GM19467 (cell line): ENCODE data around the gene BBS9.
"Not testable (repeated sequence)": the region's sequence is repeated elsewhere in the genome, so short reads cannot be mapped to it uniquely, and the experiment has no call there.

Source experiments
- ATAC-seq: cut with Tn5 transposase; IDR thresholded peaks from one replicate; pipeline ENCODE4 v1.9.1; 2021; ENCODE audit warnings: mild to moderate bottlenecking, moderate library complexity; ENCODE audit not compliant: unreplicated experiment

Gene BBS9

DNA sequence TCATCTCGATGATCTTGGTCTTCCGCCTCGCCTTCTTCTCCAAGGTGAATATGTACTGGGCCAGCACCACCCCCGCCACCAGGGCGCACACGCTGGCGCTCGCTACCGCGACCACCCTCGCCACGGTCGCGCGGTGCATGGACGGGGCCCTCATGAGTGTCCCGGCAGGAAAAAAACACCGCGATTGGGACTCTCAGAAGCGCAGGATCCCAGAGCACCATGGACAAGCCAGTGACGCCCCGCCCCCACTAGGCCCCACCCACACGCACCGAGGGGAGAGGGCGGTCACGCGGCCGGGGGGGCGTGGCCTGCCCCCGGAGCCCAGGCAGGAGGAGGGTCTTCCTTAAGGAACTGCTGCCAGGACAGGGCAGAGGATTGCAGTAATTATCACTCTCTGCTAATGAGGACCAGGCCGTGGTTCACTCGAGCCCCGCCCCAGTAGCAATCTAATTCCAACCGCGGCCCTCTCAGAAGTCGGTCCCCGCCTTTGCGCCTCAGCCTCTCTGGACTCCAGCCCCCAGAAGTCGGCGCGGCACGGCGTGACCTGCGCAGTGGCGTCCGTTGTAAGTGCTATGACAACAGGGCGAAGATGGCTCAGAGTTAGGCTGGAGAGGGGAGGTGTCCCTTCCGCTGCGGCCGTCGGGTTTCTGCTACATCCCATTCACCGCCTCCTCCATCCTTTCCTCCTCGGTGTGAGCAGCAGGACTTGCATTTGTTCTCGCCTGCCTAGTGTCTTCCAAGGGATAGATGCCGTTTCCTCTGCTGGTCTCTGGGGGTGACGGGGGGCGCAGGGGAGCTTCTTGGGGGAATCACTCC, at the start of gene BBS9:
Gene BBS9, plus strand, starts transcription at position 575 of the 816 bp plus-strand sequence. CDS start 16,689 bp downstream, outside the sequence.
- peak; percentile 100 for ATAC-seq

DNA sequence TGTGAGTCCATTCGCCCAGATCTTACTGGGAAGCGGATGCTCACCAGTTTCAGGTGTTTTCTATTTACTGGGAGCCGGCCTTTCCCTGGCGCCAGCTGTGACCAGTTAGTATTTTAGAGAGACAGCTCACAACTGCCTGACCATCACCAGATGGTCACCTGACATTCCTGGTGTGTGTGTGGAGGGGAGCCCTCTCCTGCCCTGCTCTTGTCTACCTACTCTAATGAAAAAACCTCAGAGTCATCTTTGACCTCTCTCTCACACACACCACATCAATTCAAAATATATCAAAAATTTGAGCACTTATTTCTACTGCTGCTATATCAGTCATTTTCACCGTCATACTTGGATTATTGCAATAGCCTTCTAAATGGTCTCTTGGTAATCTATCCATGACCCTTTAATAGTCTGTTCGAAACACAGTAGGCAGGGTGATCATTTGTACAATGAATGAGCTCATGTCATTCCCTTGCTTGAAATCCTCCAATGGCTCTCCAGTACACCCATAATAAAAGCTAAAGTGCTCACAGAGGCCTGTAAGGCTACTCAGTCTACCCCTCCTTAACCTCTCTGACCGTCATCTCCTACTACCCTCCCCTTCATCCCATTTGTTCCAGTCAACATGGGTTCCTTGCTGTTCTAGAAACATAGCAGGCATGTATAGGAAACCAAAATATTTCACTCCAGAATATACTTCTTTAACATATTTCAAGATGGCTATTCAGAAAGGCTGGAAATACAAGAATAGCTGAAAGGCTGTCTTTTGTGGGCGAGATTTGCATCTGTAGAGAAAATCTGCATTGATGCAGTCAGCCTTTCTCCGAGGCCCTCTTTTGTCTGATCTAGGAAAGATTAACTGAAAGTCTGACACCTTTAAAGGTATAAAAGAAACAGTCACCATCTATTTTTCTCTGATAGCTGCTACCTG, 49.3 kb upstream of the BBS9 start:
- no peak for ATAC-seq

- no peak for ATAC-seq
These were observed 42.0 kb upstream of the BBS9 start for GRCh38 chr7:33087356-33087755.

DNA sequence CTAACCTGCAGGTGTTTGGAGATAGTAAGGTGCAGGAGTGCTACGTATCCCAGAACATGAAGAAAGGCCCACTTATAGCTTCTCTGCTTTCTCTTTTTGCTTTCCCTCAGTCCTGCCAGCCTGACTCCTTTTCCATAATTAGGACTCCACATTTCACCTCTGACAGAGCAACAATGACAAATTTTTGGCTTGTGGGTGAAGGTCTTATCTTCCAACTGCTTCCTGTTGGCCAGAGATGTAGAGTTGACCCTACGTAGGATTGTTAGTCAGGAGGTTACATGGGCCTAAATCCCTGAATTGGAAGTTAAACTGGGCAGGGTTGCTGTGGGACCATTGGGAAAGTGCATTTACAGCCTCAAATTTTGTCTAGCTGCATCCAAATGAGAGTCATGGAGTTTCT, 41.5 kb upstream of the BBS9 start:
- ATAC-seq = no peak

DNA sequence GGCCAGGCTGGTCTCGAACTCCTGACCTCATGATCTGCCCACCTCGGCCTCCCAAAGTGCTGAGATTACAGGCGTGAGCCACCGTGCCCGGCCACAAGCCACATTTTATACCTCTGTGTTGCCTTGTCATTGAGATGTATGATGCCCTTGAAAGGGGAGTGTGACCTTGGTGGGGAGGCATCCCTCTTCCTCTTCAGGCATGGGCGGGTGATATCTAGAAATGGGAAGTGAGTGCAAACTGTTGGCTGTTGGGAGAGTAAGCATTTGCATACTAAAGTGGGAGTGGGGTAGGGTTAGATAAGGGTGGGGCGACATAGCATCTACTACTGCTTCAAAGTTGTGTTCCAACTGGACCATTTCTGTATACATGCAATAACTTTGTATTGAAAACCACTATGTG, 40.2 kb upstream of the BBS9 start:
- no peak for ATAC-seq

GRCh38 chr7:33091111-33091531, 38.2 kb upstream of the BBS9 start:
- no peak for ATAC-seq

DNA sequence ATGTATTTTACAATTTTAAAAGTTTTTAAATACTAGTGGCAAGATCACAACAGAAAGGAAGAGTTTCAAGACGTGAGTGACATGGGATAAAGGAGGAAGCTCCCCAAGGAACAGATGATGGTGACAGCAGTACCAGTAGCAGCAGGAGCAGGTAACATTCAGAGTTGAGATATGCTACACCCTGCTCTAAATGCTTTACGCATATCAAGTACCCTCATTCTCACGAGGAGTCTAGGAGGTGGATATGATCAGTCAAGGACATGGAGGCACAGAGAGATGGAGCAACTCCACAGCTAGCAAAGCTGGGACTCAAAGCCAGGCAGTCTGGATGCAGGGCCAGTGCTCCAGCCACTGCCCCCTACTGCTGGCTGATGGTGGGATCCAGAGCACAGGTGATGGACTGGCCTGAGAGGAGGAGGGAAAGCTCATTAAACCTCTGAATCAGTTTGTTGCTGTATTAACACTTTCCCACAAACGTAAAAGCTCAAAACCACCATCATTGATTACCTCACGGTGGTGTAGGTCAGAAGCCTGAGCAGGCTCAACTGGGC, 37.6 kb upstream of the BBS9 start:
- no peak for ATAC-seq

GRCh38 chr7:33093266-33093665, 36.1 kb upstream of the BBS9 start:
- no peak for ATAC-seq

DNA sequence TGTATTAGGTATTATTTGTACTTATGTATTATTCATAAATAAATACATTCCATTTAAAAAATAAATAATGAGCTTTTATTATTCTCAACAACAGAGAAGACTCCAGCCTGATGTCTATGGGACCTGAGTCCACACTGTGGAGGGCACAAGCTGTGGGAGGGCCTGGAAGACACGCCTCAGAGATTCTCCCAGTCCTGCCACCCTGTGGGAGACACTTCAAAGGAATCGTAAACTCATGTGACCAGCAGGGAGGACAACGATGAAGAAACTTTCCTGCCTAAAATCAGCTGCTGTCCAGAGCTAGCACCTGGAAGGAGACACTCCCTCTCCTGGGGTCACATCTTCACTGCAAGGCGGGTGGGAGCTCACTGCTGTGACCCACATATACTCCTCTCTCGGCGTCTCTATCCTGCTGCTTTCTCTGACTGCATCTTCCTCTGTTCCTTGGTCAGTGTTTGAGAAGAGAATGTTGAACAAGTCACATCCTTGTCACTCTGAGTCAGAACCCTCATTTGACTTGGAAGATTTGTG, 34.6 kb upstream of the BBS9 start:
- not testable (repeated sequence) for ATAC-seq

DNA sequence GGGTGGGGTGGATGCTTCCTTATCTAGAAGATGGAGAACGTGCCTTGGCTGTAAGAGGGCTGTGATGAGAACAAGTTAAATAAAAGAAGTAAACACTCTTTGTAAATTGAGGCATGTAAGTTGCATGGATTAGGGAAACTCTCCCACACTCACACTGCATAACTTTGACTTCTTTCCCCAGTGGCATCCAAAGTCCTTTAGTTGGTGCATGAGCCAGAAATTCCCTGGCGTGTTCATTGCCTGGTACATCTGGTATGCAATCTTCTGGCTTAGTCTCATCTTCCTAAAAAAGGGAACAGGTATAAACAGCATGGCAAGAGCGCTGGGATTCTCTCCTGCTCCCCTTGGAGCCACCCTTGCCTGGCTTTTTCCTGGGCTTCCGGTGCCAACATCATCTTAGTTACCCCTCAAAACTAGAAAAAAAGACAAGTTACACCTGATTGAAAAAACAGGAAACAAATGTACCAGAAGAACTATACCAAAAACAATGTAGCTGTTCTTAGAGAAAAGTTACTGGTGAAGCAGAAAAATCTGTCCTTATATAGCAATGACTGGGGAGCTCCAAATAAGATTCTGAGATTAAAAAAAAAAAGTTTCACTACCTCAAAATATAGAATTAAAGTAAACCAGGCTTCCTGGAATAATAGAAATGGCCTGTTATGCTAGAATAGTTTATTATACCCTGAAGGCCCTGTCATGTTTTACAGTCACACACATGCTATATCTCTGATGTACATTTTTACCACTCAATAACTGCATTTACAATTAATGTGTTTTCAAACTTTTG, 30.0 kb upstream of the BBS9 start:
- ATAC-seq = no peak

GRCh38 chr7:33100770-33101169, 28.6 kb upstream of the BBS9 start:
- ATAC-seq = no peak

DNA sequence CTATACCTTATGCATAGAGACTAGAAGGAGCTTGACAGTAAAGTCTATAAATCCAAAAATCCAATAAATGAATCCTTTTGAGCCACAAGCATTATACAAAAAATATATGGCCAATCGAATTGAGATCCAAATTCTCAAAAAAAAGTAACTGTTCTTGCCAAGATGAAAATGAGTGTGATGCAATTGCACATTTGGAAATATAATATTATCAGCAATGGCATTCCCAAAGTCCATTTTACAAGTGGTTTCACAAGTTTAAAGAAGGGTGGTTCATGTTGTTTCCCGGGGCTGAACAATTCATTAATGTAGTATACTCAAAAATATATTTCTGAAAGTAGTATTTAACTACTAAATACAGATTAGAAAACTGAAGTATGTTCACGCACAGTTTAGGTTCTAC, 27.5 kb upstream of the BBS9 start:
- no peak for ATAC-seq

- no peak for ATAC-seq
These were observed 22.0 kb upstream of the BBS9 start for GRCh38 chr7:33107136-33108066.

- no peak for ATAC-seq
These were observed 20.8 kb upstream of the BBS9 start for GRCh38 chr7:33108554-33109004.

- ATAC-seq = peak; percentile 91
These were observed 20.2 kb upstream of the BBS9 start, which contains the start of gene RP9 for GRCh38 chr7:33109005-33109757. RP9 (minus strand) TSS chr7:33109404; CDS start chr7:33109372, 32 bp downstream.

DNA sequence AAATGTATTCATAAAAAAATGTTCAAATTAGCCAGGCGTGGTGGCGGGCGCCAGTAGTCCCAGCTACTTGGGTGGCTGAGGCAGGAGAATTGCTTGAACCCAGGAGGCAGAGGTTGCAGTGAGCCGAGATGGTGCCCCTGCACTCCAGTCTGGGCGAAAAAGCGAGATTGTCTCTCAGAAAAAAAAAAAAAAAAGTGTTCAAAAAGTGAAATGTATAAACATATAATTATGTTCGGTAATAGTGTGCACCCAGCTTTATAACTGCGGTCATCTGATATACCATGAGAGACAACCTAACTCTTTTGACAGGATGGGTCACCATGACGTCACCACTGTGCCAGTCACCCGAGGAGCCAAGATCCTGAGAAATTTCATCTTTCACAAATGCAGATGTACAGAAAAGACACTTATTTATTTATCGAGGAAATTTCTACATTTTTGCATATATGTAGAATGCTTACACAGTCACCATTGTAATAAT, 19.6 kb upstream of the BBS9 start:
- no peak for ATAC-seq

GRCh38 chr7:33111614-33112013, 17.8 kb upstream of the BBS9 start:
- ATAC-seq = no peak

- ATAC-seq = no peak
These were observed 14.4 kb upstream of the BBS9 start for GRCh38 chr7:33114976-33115375.
